H1 (cell line): Measurements from ENCODE around the gene FRMD3. TPM values are rescaled to one million over a fixed set of nuclear protein-coding genes. Genes with fewer than 3 reads are reported as not detected.

ENCODE experiments used
- BACH1 ChIP-seq: IDR thresholded peaks from 2 replicates; pipeline ENCODE4 v1.6.1; 2012; ENCODE audit warnings: low read length, improper control_type of control experiment
- CBX5 ChIP-seq: fragments of 300-800, 300-1000 bp; sonication (generic); IDR thresholded peaks from 2 replicates; pipeline ENCODE4 v1.7.1; 2016; ENCODE audit warnings: antibody characterized with exemption, low read length, low read depth
- CHD1 ChIP-seq: IDR thresholded peaks from 2 replicates; pipeline ENCODE4 v1.6.1; 2012; ENCODE audit warnings: low read depth, low read length, improper control_type of control experiment
- polyA plus RNA-seq, 7 experiments: library from polyadenylated mRNA; depleted of rRNA in 3 of 7; stranded (reverse) in 5 of 7; unstranded in 2 of 7; fragments of >200 nt in 5 of 7; fragments of 200-250 nt in 2 of 7; gene quantifications; 1 replicate in 5 of 7; 2 replicates in 1 of 7; 4 replicates in 1 of 7; pipeline versions ENCODE4 v1.2.1 to v1.2.3, GENCODE V29; 2011 to 2013; ENCODE audit warnings: missing spikeins in 2 of 7, mixed read lengths in 2 of 7
- total RNA-seq: library from RNA; stranded (reverse); fragmentation: NEBNext Ultra II Directional; extraction: Animal tissue kit (Norgen Biotek cat#: 25700); gene quantifications from 2 replicates; pipeline ENCODE4 v1.2.1, GENCODE V29; 2021

FRMD3 gene
- total and polyA plus RNA-seq, 2 of the 8 experiments (the other 6 are each of a cell fraction or from before 2014, with no cell fraction given) = 0.15 to 1.4 TPM

DNA sequence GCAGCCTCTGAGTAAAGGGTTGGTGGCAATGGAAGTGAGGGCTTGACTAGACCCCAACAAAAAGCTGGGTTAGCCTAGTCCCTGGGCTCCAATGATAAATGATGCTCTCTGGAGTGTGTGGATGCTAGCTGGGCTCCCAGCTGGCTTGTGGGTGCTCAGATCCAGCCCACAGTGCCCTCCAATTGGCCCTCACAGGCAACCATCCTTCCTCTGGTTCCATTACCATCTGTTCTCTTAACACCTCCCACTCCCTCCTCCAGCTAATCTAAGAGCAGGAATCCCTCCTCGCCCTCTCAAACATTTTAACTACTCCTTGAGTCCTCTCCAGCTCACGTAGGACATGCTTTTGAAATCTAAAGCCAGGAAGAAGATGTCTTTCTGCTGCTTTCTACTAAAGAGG, 25.2 kb upstream of the FRMD3 start (continued):
- no peak for TF ChIP-seq BACH1
- TF ChIP-seq CBX5 = no peak
- no peak for TF ChIP-seq CHD1
